T-cell (primary cell): ENCODE data around the gene OSBPL6. TPM values are rescaled to one million over a fixed set of nuclear protein-coding genes. Genes with fewer than 3 reads are reported as not detected.

ENCODE experiments used
- ATAC-seq, 4 experiments: fragments of 200-7000 bp in 3 of 4; fragments of 150-1000 bp in 1 of 4; cut with Tn5 transposase; replicated peaks in 1 of 4; 1 replicate in 3 of 4; 2 replicates in 1 of 4; pipeline ENCODE4 v1.10.0; 2021; ENCODE audit warnings: moderate library complexity in 3 of 4, mild to moderate bottlenecking in 2 of 4, moderate number of reproducible peaks in 1 of 4
- CTCF ChIA-PET, 2 donors: fragments of 300-600 bp; sonication (Branson Sonifier 250); formaldehyde crosslinking; loops; one replicate each; lab custom pipeline; 2022; ENCODE audit warnings: antibody characterized with exemption in 2 of 2; lab: Charles Lee
- POLR2A ChIA-PET, 2 donors: fragments of 300-600 bp; sonication (Branson Sonifier 250); formaldehyde crosslinking; loops; one replicate each; lab custom pipeline; 2022; ENCODE audit warnings: antibody characterized with exemption in 2 of 2; lab: Charles Lee
- DNase-seq, 35 experiments: peaks; one replicate each; pipeline versions ENCODE4 v3.0.0 to v3.0.0-alpha.2; 2013 to 2023
- H3K27ac ChIP-seq: one replicate; pipeline ENCODE4 v1.5.1; 2013; ENCODE audit warnings: low read length
- H3K27me3 ChIP-seq, 2 experiments: replicated peaks in 1 of 2; 1 replicate in 1 of 2; 2 replicates in 1 of 2; pipeline versions ENCODE4 v1.6.1 to v1.7.0; 2013; ENCODE audit warnings: low read length in 1 of 2, mixed read lengths in 1 of 2; ENCODE audit not compliant: control insufficient read depth in 2 of 2, insufficient read depth in 2 of 2; ENCODE audit errors: extremely low read depth in 1 of 2
- H3K36me3 ChIP-seq, 2 donors: 1 replicate in 1 of 2; 2 replicates in 1 of 2; pipeline versions ENCODE4 v1.6.1 to v1.7.0; 2013; ENCODE audit warnings: low read length in 1 of 2; ENCODE audit not compliant: control insufficient read depth in 2 of 2, insufficient read depth in 1 of 2; ENCODE audit errors: extremely low read depth in 1 of 2
- H3K4me1 ChIP-seq, 2 experiments: 1 replicate in 1 of 2; 2 replicates in 1 of 2; pipeline versions ENCODE4 v1.6.1 to v1.7.0; 2013; ENCODE audit warnings: low read length in 2 of 2, mixed read lengths in 1 of 2; ENCODE audit not compliant: insufficient read depth in 2 of 2, control insufficient read depth in 1 of 2; ENCODE audit errors: extremely low read depth in 1 of 2
- H3K4me3 ChIP-seq, 2 donors: 1 replicate in 1 of 2; 2 replicates in 1 of 2; pipeline versions ENCODE4 v1.5.1 to v1.7.0; 2013; ENCODE audit warnings: mild to moderate bottlenecking in 2 of 2, low read length in 1 of 2, moderate library complexity in 1 of 2; ENCODE audit not compliant: control insufficient read depth in 1 of 2; ENCODE audit errors: extremely low read depth in 1 of 2
- H3K9me3 ChIP-seq: 2 replicates; pipeline ENCODE4 v1.7.0; 2013
- H3K27ac Mint-ChIP-seq, 2 donors: one replicate each; pipeline ENCODE4 v1.8.0; 2020 to 2021; ENCODE audit warnings: mild to moderate bottlenecking in 2 of 2, mixed read lengths in 2 of 2
- H3K27me3 Mint-ChIP-seq, 2 donors: one replicate each; pipeline ENCODE4 v1.8.0; 2021 to 2022; ENCODE audit warnings: mixed read lengths in 2 of 2
- H3K36me3 Mint-ChIP-seq: one replicate; pipeline ENCODE4 v1.8.0; 2021; ENCODE audit warnings: mixed read lengths
- H3K4me1 Mint-ChIP-seq, 3 donors: one replicate each; pipeline ENCODE4 v1.8.0; 2020 to 2022; ENCODE audit warnings: mixed read lengths in 3 of 3, mild to moderate bottlenecking in 1 of 3
- H3K4me3 Mint-ChIP-seq, 3 donors: one replicate each; pipeline ENCODE4 v1.8.0; 2020 to 2022; ENCODE audit warnings: mild to moderate bottlenecking in 3 of 3, mixed read lengths in 3 of 3, moderate library complexity in 3 of 3
- H3K9me3 Mint-ChIP-seq, 3 donors: one replicate each; pipeline ENCODE4 v1.8.0; 2020 to 2022; ENCODE audit warnings: mixed read lengths in 3 of 3
- WGBS: methylation state at CpG from one replicate; pipeline ENCODE4 v1.1.5; 2013; ENCODE audit warnings: missing lambda C conversion rate; ENCODE audit not compliant: insufficient coverage; 5-methylcytosine and 5-hydroxymethylcytosine counted together
- total RNA-seq, 35 experiments: library from RNA in 6 of 35; stranded (reverse) in 6 of 35; fragments of 120-200 nt in 1 of 35; gene quantifications; one replicate each; pipeline versions ENCODE4 v1.2.1 to v1.2.4 and lab custom pipeline; 2013 to 2026

Gene OSBPL6
- total RNA-seq, 5 donors from 2014 or later (not counting 1 experiment from before 2014, with no cell fraction given), result 0.08 to 0.41 (median 0.26) TPM

DNA sequence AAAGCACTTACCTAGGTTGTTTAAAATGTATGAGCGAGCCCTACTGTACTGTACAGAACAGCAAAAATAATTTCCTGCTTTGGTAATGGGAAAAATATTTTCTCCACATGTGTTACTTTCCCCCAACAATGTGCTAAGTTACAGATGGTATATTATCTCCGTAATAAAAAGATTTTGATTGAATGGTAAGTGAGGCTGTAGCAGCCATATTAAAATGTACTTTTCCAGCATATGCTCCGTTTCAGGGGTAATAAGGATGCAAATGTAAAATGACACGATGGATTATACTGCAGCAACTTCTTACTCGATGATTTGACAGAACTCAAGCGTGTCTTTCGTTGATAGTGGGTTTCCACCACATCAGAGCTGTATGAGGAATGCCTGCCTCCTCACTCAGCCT, 50.5 kb downstream of the OSBPL6 start:
- 96% methylated on average over 3 of the region's 7 CpGs for WGBS
- H3K4me1 Mint-ChIP-seq, result no peaks in the 10 kb centered on the region
- ChIA-PET POLR2A (no interaction called here), CTCF (no interaction called here)
- ATAC-seq (no peak), DNase-seq (no peak)
- Histone ChIP-seq H3K27me3 (peaks cover 0 to 3% of the 10 kb centered on the region in 2 experiments), H3K4me1 (no peaks in the 10 kb centered on the region), H3K27ac (no peak overlapping the region), H3K9me3 (no peaks in the 10 kb centered on the region), H3K36me3 (no peaks in the 10 kb centered on the region), H3K4me3 (no peak overlapping the region)
- H3K36me3 Mint-ChIP-seq, result no peaks in the 10 kb centered on the region
- no peaks in the 10 kb centered on the region for H3K9me3 Mint-ChIP-seq
- H3K4me3 Mint-ChIP-seq, result no peak overlapping the region
- H3K27me3 Mint-ChIP-seq, result peaks cover 13 to 23% of the 10 kb centered on the region in 2 donors
- H3K27ac Mint-ChIP-seq, result no peak overlapping the region

DNA sequence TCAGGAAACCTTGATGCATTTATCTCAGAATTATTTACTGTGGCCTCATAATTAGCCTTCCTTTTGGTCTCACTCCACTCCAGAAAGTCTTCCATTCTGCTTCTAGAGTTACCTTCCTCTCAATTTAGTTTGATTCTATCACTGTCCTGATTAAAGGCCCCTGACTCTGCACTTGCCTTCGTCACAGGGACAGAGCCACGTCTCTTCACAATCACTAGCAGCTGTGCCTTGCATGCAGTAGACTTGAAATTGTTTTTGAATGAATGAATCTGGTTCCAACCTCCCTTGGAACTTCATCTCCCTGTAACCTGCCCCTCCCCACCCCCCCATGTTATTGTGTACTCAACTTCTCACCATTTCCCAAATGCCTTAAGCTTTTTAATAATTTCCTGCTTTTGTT, 52.4 kb downstream of the OSBPL6 start:
- H3K4me1 ChIP-seq, result no peaks in the 10 kb centered on the region
- no peak for ATAC-seq
- no peak for DNase-seq
- no peaks in the 10 kb centered on the region for H3K9me3 ChIP-seq
- peaks cover 12 to 25% of the 10 kb centered on the region in 2 donors for H3K27me3 Mint-ChIP-seq
- no peak overlapping the region for H3K4me3 Mint-ChIP-seq
- no peak overlapping the region for H3K27ac ChIP-seq
- H3K9me3 Mint-ChIP-seq, result no peaks in the 10 kb centered on the region
- WGBS, result no CpG with 5 or more reads among the region's 2 CpGs
- H3K4me3 ChIP-seq, result no peak overlapping the region
- ChIA-PET POLR2A (no interaction called here), CTCF (interaction anchor here in 1 of 2 donors (0.6 kb wide), 1 partner anchor 119 kb away, joined by 5 read pairs; no protein-coding TSS in a partner anchor)
- no peaks in the 10 kb centered on the region for H3K36me3 Mint-ChIP-seq
- H3K27me3 ChIP-seq, result peaks cover 0 to 3% of the 10 kb centered on the region in 2 experiments
- no peaks in the 10 kb centered on the region for H3K36me3 ChIP-seq
- H3K27ac Mint-ChIP-seq, result no peak overlapping the region
- H3K4me1 Mint-ChIP-seq, result no peaks in the 10 kb centered on the region

- POLR2A ChIA-PET, result no interaction called here
- Mint-ChIP-seq H3K36me3 (no peaks in the 10 kb centered on the region), H3K9me3 (no peaks in the 10 kb centered on the region), H3K4me1 (no peaks in the 10 kb centered on the region), H3K27ac (no peak overlapping the region), H3K27me3 (peaks cover 12 to 27% of the 10 kb centered on the region in 2 donors), H3K4me3 (no peak overlapping the region)
- CTCF ChIA-PET, result interaction anchor here in 1 of 2 donors (0.6 kb wide), 1 partner anchor 120 kb away, joined by 5 read pairs; no protein-coding TSS in a partner anchor
- Histone ChIP-seq H3K9me3 (no peaks in the 10 kb centered on the region), H3K27me3 (peaks cover 0 to 3% of the 10 kb centered on the region in 2 experiments), H3K4me1 (no peaks in the 10 kb centered on the region), H3K4me3 (no peak overlapping the region), H3K36me3 (no peaks in the 10 kb centered on the region), H3K27ac (no peak overlapping the region)
- no CpG with 5 or more reads among the region's 1 CpG for WGBS
- ATAC-seq, result no peak
- DNase-seq, result no peak
Observed at GRCh38 chr2:178247250-178247649, 52.9 kb downstream of the OSBPL6 start.

DNA sequence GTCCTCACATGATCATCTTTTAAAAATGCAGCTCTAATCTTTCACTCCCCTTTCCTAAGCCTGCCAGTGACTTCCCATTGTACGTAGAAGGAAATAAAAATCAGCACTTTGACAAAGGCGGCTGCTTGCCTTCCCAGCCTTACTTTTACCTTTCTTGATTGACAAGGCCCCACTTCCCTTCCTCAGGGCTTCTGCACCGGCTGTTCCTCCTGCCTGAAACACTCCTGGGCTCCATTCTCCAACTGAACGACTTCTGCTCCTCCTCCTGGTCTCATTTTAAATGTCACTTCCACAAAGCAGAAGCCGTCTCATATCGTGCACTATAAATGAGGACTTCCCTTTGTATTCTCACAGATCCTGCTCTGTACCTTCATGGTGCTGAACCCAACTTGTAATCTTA, 56.1 kb downstream of the OSBPL6 start:
- no peak overlapping the region for H3K27ac Mint-ChIP-seq
- Histone ChIP-seq H3K9me3 (no peaks in the 10 kb centered on the region), H3K4me1 (no peaks in the 10 kb centered on the region), H3K27me3 (peaks cover 0 to 3% of the 10 kb centered on the region in 2 experiments), H3K36me3 (no peaks in the 10 kb centered on the region), H3K4me3 (no peak overlapping the region), H3K27ac (no peak overlapping the region)
- 74% methylated on average over 3 of the region's 6 CpGs for WGBS
- H3K36me3 Mint-ChIP-seq, result no peaks in the 10 kb centered on the region
- DNase-seq (no peak), ATAC-seq (no peak)
- H3K4me1 Mint-ChIP-seq, result no peaks in the 10 kb centered on the region
- ChIA-PET POLR2A (no interaction called here), CTCF (no interaction called here)
- H3K4me3 Mint-ChIP-seq, result no peak overlapping the region
- H3K9me3 Mint-ChIP-seq, result no peaks in the 10 kb centered on the region
- peaks cover 11 to 15% of the 10 kb centered on the region in 2 donors for H3K27me3 Mint-ChIP-seq

DNA sequence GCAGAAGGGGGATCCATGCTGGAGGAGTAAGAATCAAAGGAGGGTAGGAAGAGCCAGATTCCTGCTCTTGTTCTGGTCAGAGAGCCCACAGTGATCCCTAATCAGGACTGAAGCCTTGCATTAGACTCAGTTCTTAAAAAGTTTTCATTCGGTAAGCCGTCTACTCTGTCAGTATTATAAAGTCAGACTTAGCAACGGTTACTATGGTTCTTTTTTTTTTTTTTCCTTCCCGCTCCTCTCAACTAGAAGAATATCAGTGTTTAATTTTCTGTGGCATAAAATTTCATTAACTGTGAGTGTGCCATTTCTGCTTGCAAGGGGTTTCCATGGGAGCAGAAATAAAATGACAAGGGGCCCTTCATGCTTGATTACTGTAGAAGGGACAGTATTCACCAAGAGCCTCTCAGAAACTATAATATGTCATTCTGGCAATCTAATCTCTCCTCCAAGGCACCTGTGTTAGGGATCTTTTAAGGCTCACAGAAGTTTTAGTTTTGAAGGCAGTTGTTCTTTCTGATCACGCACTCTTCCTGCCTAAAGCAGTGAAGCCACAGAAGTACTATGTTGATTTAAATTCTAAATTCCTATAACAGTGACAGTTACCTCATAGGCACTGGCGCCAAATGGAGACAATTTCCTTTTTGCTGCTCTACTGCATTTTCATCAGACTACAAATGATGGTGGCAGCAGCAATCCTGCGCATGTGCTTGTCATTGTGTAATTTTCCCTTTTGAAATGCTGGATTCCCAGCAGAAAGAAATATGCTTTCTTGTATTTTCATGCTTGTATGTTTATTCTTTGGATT, 57.0 kb downstream of the OSBPL6 start:
- WGBS, result 100% methylated on average over 1 of the region's 7 CpGs
- no peaks in the 10 kb centered on the region for H3K4me1 ChIP-seq
- H3K27me3 ChIP-seq, result no peaks in the 10 kb centered on the region
- no peaks in the 10 kb centered on the region for H3K9me3 ChIP-seq
- ChIA-PET CTCF (no interaction called here), POLR2A (interaction anchor here in 1 of 2 donors (0.6 kb wide), 1 partner anchor 64 kb away, joined by 3 read pairs; no protein-coding TSS in a partner anchor)
- H3K27ac Mint-ChIP-seq, result peak overlapping the region in 1 of 2 donors; percentile 24
- no peaks in the 10 kb centered on the region for H3K36me3 Mint-ChIP-seq
- no peak overlapping the region for H3K4me3 Mint-ChIP-seq
- no peak overlapping the region for H3K4me3 ChIP-seq
- H3K9me3 Mint-ChIP-seq, result no peaks in the 10 kb centered on the region
- no peak for ATAC-seq
- peaks cover 6 to 11% of the 10 kb centered on the region in 2 donors for H3K27me3 Mint-ChIP-seq
- no peaks in the 10 kb centered on the region for H3K4me1 Mint-ChIP-seq
- no peaks in the 10 kb centered on the region for H3K36me3 ChIP-seq
- H3K27ac ChIP-seq, result no peak overlapping the region
- no peak for DNase-seq

DNA sequence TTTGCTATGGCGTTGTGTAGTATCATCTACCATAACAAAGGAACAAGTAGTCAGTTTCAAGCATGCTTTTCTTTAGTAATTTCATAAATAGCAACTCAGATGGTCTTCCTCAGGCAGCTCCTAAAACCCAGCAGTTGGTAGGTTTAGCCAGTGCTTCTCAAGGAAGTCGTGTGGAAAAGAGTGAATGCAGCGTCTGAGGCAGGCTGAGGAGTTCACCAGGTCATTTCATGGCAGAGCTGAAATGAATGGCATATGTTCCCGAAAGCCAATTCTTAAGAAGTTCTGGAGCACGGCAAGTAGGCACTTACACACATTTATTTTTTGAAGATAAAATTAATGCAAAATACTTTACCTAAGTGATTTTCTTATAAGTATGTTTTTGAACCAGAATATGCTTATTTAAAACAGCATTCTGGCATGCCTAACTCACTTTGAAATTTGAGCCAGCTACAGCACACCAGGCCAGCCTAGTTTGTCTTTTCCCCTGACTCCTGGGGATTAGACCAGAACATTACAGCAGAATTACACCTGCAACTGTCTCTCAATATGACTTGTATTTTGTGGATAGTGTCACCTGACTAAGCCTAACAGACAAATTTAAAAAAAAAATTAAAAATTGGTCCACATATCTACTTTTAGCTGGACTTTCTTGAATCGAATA, 62.2 kb downstream of the OSBPL6 start:
- Mint-ChIP-seq H3K4me1 (no peaks in the 10 kb centered on the region), H3K9me3 (no peaks in the 10 kb centered on the region), H3K27ac (no peak overlapping the region), H3K36me3 (no peaks in the 10 kb centered on the region), H3K4me3 (no peak overlapping the region), H3K27me3 (peaks cover 3 to 12% of the 10 kb centered on the region in 2 donors)
- H3K36me3 ChIP-seq, result no peaks in the 10 kb centered on the region
- no peaks in the 10 kb centered on the region for H3K27me3 ChIP-seq
- no peak overlapping the region for H3K27ac ChIP-seq
- H3K9me3 ChIP-seq, result no peaks in the 10 kb centered on the region
- CTCF ChIA-PET, result interaction anchor here in 1 of 2 donors (0.8 kb wide), 1 partner anchor 64 kb away, joined by 3 read pairs; no protein-coding TSS in a partner anchor
- DNase-seq, result no peak
- H3K4me1 ChIP-seq, result no peaks in the 10 kb centered on the region
- no peak for ATAC-seq
- POLR2A ChIA-PET, result interaction anchor here in 1 of 2 donors (0.6 kb wide), 1 partner anchor 1692 kb away, joined by 5 read pairs; no protein-coding TSS in a partner anchor
- no peak overlapping the region for H3K4me3 ChIP-seq
- WGBS, result 78% methylated on average over 2 of the region's 6 CpGs
